ENCODE results near the gene NOVA2. TPM values are rescaled to one million over a fixed set of nuclear protein-coding genes. Genes with fewer than 3 reads are reported as not detected.

The NOVA2 gene, protein sequence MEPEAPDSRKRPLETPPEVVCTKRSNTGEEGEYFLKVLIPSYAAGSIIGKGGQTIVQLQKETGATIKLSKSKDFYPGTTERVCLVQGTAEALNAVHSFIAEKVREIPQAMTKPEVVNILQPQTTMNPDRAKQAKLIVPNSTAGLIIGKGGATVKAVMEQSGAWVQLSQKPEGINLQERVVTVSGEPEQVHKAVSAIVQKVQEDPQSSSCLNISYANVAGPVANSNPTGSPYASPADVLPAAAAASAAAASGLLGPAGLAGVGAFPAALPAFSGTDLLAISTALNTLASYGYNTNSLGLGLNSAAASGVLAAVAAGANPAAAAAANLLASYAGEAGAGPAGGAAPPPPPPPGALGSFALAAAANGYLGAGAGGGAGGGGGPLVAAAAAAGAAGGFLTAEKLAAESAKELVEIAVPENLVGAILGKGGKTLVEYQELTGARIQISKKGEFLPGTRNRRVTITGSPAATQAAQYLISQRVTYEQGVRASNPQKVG
- 8.5 TPM for total RNA-seq
- polyA plus RNA-seq (ENCODE audit: insufficient read depth, low read depth, low replicate concordance), result 0.95 TPM
- long read RNA-seq, donor 1, full-length matches to known transcripts, result 2 of 2 reads
- long read RNA-seq, donor 1, partial matches to known transcripts, result 0 of 2 reads
- long read RNA-seq, donor 1, other reads (novel, unspliced or antisense), result 0 of 2 reads
- long read RNA-seq, donor 2, result 0 reads
- long read RNA-seq, donor 3, result 0 reads
- long read RNA-seq, donor 4, full-length matches to known transcripts, result 1 of 1 reads
- long read RNA-seq, donor 4, partial matches to known transcripts, result 0 of 1 reads
- long read RNA-seq, donor 4, other reads (novel, unspliced or antisense), result 0 of 1 reads
- long read RNA-seq, donor 5, full-length matches to known transcripts, result 1 of 1 reads
- long read RNA-seq, donor 5, partial matches to known transcripts, result 0 of 1 reads
- long read RNA-seq, donor 5, other reads (novel, unspliced or antisense), result 0 of 1 reads
- long read RNA-seq, donor 6, result 0 reads
- long read RNA-seq, donor 7, partial matches to known transcripts, result 0 of 1 reads
- long read RNA-seq, donor 7, other reads (novel, unspliced or antisense), result 1 of 1 reads
- long read RNA-seq, donor 8, result 0 reads
- long read RNA-seq, donor 9, result 0 reads
- long read RNA-seq, donor 10, full-length matches to known transcripts, result 1 of 1 reads
- long read RNA-seq, donor 10, partial matches to known transcripts, result 0 of 1 reads
- long read RNA-seq, donor 10, other reads (novel, unspliced or antisense), result 0 of 1 reads

DNA sequence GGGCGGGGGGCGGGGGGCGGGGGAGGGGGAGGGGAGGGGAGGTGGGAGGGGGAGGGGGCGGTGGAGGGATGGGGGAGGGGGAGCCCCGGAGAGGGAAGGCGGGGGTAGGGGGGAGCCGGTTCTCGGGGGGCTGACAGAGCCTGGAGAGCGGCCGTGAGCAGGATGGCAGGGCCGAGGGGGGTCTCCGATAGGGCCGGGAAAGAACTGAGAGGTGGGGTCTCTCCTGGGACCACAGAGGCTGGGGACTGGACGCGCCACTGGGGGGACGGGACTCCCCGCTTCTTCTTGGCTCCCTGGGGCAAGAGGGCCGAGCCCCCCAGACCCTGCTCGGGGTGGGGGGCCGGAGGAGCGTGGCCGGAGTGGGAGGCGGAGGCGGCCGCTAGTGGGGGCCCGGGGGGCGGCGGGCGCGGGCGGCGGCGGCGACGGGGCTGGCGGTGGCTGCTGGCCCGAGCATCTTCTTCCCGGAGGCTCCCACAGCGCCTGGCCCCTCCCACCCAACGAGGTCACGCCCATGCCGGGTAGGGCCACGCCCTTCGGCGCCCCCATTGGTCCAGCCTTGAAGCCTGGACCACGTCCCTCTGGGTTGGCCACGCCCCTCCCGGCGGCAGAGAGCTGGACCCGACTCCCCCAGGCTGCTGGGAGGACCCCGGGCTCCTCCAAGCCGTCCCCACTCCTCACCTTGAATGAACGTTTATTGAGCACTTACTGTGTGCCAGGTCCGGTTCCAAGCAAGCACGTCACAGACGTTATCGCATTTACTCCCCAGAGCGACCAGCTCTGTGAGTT, at the start of gene NOVA2:
NOVA2 (minus strand) TSS at position 313 of the 786 bp plus-strand sequence. CDS start 514 bp downstream, outside the sequence.
- TF ChIP-seq CTCF (IDR thresholded peaks at IDR 0.05; ENCODE audit: borderline replicate concordance, extremely low read depth, insufficient read depth), result no peak
- FAIRE-seq (no peak), DNase-seq (peak; percentile 56 to 91 (median 74))
- Histone ChIP-seq H3K9ac (ENCODE audit: low read length in 3 of 3) (peak within 1 kb of the TSS in 1 of 3 donors; percentile 23), H3K27me3 (ENCODE audit: control insufficient read depth, insufficient read depth, low read length) (peaks cover 25% of the 10 kb centered on the region), H3K4me3 (ENCODE audit: low read length in 3 of 3) (peak within 1 kb of the TSS; percentile 30 to 42 (median 35)), H3K36me3 (ENCODE audit: control insufficient read depth in 2 of 3, insufficient read depth in 3 of 3, low read length in 3 of 3) (no peaks in the 10 kb centered on the region), H3K9me3 (ENCODE audit: control insufficient read depth in 2 of 3, insufficient read depth in 1 of 3, low read length in 3 of 3) (no peaks in the 10 kb centered on the region), H3K27ac (ENCODE audit: low read depth in 2 of 2, low read length in 2 of 2) (peak within 1 kb of the TSS in 1 of 2 donors; percentile 84), H3K4me1 (ENCODE audit: control insufficient read depth in 2 of 3, insufficient read depth in 2 of 3, low read depth in 1 of 3, low read length in 3 of 3) (no peaks in the 10 kb centered on the region)
- intact Hi-C loops (cut with DNase I), result no loop called here

DNA sequence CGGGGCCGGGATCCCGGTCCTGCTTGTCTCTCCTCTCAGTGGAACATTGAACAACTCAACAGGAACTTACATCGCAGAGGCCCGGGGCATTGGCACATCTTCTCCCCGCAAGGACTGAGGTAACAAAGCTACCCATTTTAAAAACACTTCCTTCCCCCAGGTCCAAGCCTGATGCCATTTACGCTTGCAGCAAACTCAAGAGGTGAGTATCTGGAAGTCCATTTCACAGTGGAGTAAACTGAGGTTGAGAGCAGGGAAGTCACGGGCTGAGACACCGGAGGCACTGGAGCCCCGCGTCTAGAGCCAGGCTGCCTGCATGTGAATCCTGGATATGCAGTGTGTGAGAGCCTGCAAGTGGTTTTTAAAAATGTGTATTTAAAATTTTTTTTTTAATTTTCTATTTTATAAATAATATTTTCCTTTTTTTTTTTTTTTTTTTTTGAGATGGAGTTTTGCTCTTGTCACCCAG, 49.7 kb upstream of the NOVA2 start:
- Histone ChIP-seq H3K4me3 (ENCODE audit: low read length in 3 of 3) (no peak overlapping the region), H3K4me1 (ENCODE audit: control insufficient read depth in 2 of 3, insufficient read depth in 2 of 3, low read depth in 1 of 3, low read length in 3 of 3) (no peaks in the 10 kb centered on the region), H3K27ac (ENCODE audit: low read depth in 2 of 2, low read length in 2 of 2) (no peak overlapping the region), H3K27me3 (ENCODE audit: control insufficient read depth, insufficient read depth, low read length) (no peaks in the 10 kb centered on the region), H3K9ac (ENCODE audit: low read length in 3 of 3) (no peak overlapping the region), H3K36me3 (ENCODE audit: control insufficient read depth in 2 of 3, insufficient read depth in 3 of 3, low read length in 3 of 3) (no peaks in the 10 kb centered on the region), H3K9me3 (ENCODE audit: control insufficient read depth in 2 of 3, insufficient read depth in 1 of 3, low read length in 3 of 3) (no peaks in the 10 kb centered on the region)
- no peak for TF ChIP-seq CTCF (IDR thresholded peaks at IDR 0.05; ENCODE audit: borderline replicate concordance, extremely low read depth, insufficient read depth)
- DNase-seq (peak in 1 of 5 donors; percentile 26), FAIRE-seq (no peak)
- intact Hi-C loops (cut with DNase I), result loop anchor here (10.0 kb wide), 1 partner anchor 241 kb away; no protein-coding TSS in a partner anchor
